Progenitor cell of endocrine pancreas (in vitro differentiated cells): Measurements from ENCODE around the gene UNC80. TPM values are rescaled to one million over a fixed set of nuclear protein-coding genes. Genes with fewer than 3 reads are reported as not detected.
A peak's percentile ranks its signal among the peaks of the same experiment; 100 is the strongest.

Experiments
- DNase-seq: peaks from one replicate; pipeline ENCODE4 v3.0.0; 2021; ENCODE audit warnings: low spot score; ENCODE audit not compliant: unreplicated experiment
- H3K27ac Mint-ChIP-seq: 2 replicates; pipeline ENCODE4 v1.8.0; 2021; ENCODE audit warnings: mild to moderate bottlenecking, moderate library complexity, mixed read lengths
- H3K27me3 Mint-ChIP-seq: 2 replicates; pipeline ENCODE4 v1.8.0; 2021; ENCODE audit warnings: mixed read lengths
- H3K36me3 Mint-ChIP-seq: 2 replicates; pipeline ENCODE4 v1.8.0; 2022; ENCODE audit warnings: mixed read lengths; ENCODE audit not compliant: insufficient read depth
- H3K4me1 Mint-ChIP-seq: 2 replicates; pipeline ENCODE4 v1.8.0; 2021; ENCODE audit warnings: low read depth, mixed read lengths
- H3K4me3 Mint-ChIP-seq: 2 replicates; pipeline ENCODE4 v1.8.0; 2021; ENCODE audit warnings: low read depth, mild to moderate bottlenecking, moderate library complexity, mixed read lengths
- H3K9me3 Mint-ChIP-seq: 2 replicates; pipeline ENCODE4 v1.8.0; 2021; ENCODE audit warnings: low read depth, mixed read lengths
- CTCF ChIP-seq: fragments of 200-600 bp; sonication (generic); IDR thresholded peaks from one replicate; pipeline ENCODE4 v1.5.0; 2021; ENCODE audit warnings: antibody characterized with exemption, mild to moderate bottlenecking; ENCODE audit not compliant: unreplicated experiment
- total RNA-seq: library from RNA; stranded (reverse); gene quantifications from 2 replicates; pipeline ENCODE4 v1.2.1, GENCODE V29; 2021

UNC80 gene
- total RNA-seq, 1 donor from 2014 or later, result 3.1 TPM

GRCh38 chr2:209977386-209978239, 206.0 kb downstream of the UNC80 start:
- no peaks in the 10 kb centered on the region for H3K27me3 Mint-ChIP-seq
- no peaks in the 10 kb centered on the region for H3K9me3 Mint-ChIP-seq
- peak; percentile 67 for TF ChIP-seq CTCF
- H3K27ac Mint-ChIP-seq, result no peak overlapping the region
- H3K36me3 Mint-ChIP-seq, result no peaks in the 10 kb centered on the region
- no peak for DNase-seq
- peaks cover 5% of the 10 kb centered on the region for H3K4me1 Mint-ChIP-seq
- no peak overlapping the region for H3K4me3 Mint-ChIP-seq

- TF ChIP-seq CTCF, result no peak
- Mint-ChIP-seq H3K36me3 (no peaks in the 10 kb centered on the region), H3K4me3 (no peak overlapping the region), H3K4me1 (peaks cover 5% of the 10 kb centered on the region), H3K9me3 (no peaks in the 10 kb centered on the region), H3K27me3 (peaks cover 18% of the 10 kb centered on the region), H3K27ac (no peak overlapping the region)
- DNase-seq, result no peak
Measured at GRCh38 chr2:209984291-209984690, 212.7 kb downstream of the UNC80 start.

- Mint-ChIP-seq H3K4me3 (no peak overlapping the region), H3K27ac (no peak overlapping the region), H3K36me3 (no peaks in the 10 kb centered on the region), H3K4me1 (no peaks in the 10 kb centered on the region), H3K9me3 (no peaks in the 10 kb centered on the region), H3K27me3 (peaks cover 23% of the 10 kb centered on the region)
- DNase-seq, result no peak
- TF ChIP-seq CTCF, result no peak
Measured at GRCh38 chr2:209985874-209986273, 214.2 kb downstream of the UNC80 start.

- H3K9me3 Mint-ChIP-seq, result no peaks in the 10 kb centered on the region
- TF ChIP-seq CTCF, result no peak
Measured at GRCh38 chr2:209986415-209986814, 214.8 kb downstream of the UNC80 start.

GRCh38 chr2:209988010-209988409, 216.4 kb downstream of the UNC80 start:
- peaks cover 23% of the 10 kb centered on the region for H3K27me3 Mint-ChIP-seq
- no peak for TF ChIP-seq CTCF
- H3K36me3 Mint-ChIP-seq, result no peaks in the 10 kb centered on the region
- no peak for DNase-seq
- no peak overlapping the region for H3K4me3 Mint-ChIP-seq
- no peak overlapping the region for H3K27ac Mint-ChIP-seq
- no peaks in the 10 kb centered on the region for H3K4me1 Mint-ChIP-seq
- H3K9me3 Mint-ChIP-seq, result no peaks in the 10 kb centered on the region

More at GRCh38 chr2:209986415-209986814, 214.8 kb downstream of the UNC80 start:
- no peak overlapping the region for H3K4me3 Mint-ChIP-seq
- H3K27me3 Mint-ChIP-seq, result peaks cover 23% of the 10 kb centered on the region
- no peaks in the 10 kb centered on the region for H3K4me1 Mint-ChIP-seq
- DNase-seq, result no peak
- H3K27ac Mint-ChIP-seq, result no peak overlapping the region
- no peaks in the 10 kb centered on the region for H3K36me3 Mint-ChIP-seq
